Measurements from ENCODE around the gene ETNPPL.

ETNPPL gene

GRCh38 chr4:108794136-108794535 is 31.3 kb upstream of the ETNPPL start:
- CTCF ChIA-PET: interaction anchor here (1.1 to 1.9 kb wide), 2 partner anchors 9 to 26 kb away, joined by 3 to 4 read pairs; no protein-coding TSS in a partner anchor
- Histone ChIP-seq H3K27me3 (replicated peaks in 2 of 5; ENCODE audit: control insufficient read depth in 4 of 5, insufficient read depth in 5 of 5, low read length in 4 of 5) (peaks cover 0 to 8% (median 3%) of the 10 kb centered on the region in 5 experiments), H3K27ac (ENCODE audit: insufficient read depth in 1 of 2, low read depth in 1 of 2, low read length in 2 of 2, poor library complexity in 1 of 2, severe bottlenecking in 2 of 2) (no peak overlapping the region), H3K4me3 (ENCODE audit: control insufficient read depth in 1 of 7, extremely low read depth in 1 of 7, insufficient read depth in 4 of 7, low read depth in 2 of 7, low read length in 6 of 7) (no peak overlapping the region), H3K4me1 (ENCODE audit: control extremely low read depth in 1 of 4, control insufficient read depth in 4 of 4, insufficient read depth in 4 of 4, low read length in 3 of 4) (no peaks in the 10 kb centered on the region), H3K9me3 (ENCODE audit: control extremely low read depth in 1 of 5, control insufficient read depth in 4 of 5, insufficient read depth in 2 of 5, low read depth in 1 of 5, low read length in 4 of 5) (no peaks in the 10 kb centered on the region), H3K36me3 (ENCODE audit: control insufficient read depth in 4 of 4, insufficient read depth in 4 of 4, low read length in 3 of 4) (no peaks in the 10 kb centered on the region)
- no CpG with 5 or more reads among the region's 1 CpG for WGBS (ENCODE audit: insufficient coverage)
- no peak for DNase-seq
- POLR2A ChIA-PET: no interaction called here

- no peaks in the 10 kb centered on the region for H3K9me3 ChIP-seq (ENCODE audit: control extremely low read depth in 1 of 5, control insufficient read depth in 4 of 5, insufficient read depth in 2 of 5, low read depth in 1 of 5, low read length in 4 of 5)
- H3K4me1 ChIP-seq (ENCODE audit: control extremely low read depth in 1 of 4, control insufficient read depth in 4 of 4, insufficient read depth in 4 of 4, low read length in 3 of 4): no peaks in the 10 kb centered on the region
- 100% methylated on average over 1 of the region's 1 CpG for WGBS (ENCODE audit: insufficient coverage)
- ChIA-PET POLR2A (no interaction called here), CTCF (interaction anchor here (1.9 kb wide), 1 partner anchor 8 kb away, joined by 4 read pairs; no protein-coding TSS in a partner anchor)
- peaks cover 0 to 8% (median 5%) of the 10 kb centered on the region in 5 experiments for H3K27me3 ChIP-seq (replicated peaks in 2 of 5; ENCODE audit: control insufficient read depth in 4 of 5, insufficient read depth in 5 of 5, low read length in 4 of 5)
- no peaks in the 10 kb centered on the region for H3K36me3 ChIP-seq (ENCODE audit: control insufficient read depth in 4 of 4, insufficient read depth in 4 of 4, low read length in 3 of 4)
- DNase-seq: no peak
- H3K27ac ChIP-seq (ENCODE audit: insufficient read depth in 1 of 2, low read depth in 1 of 2, low read length in 2 of 2, poor library complexity in 1 of 2, severe bottlenecking in 2 of 2): no peak overlapping the region
- H3K4me3 ChIP-seq (ENCODE audit: control insufficient read depth in 1 of 7, extremely low read depth in 1 of 7, insufficient read depth in 4 of 7, low read depth in 2 of 7, low read length in 6 of 7): no peak overlapping the region
Measured at GRCh38 chr4:108793415-108793814, 30.6 kb upstream of the ETNPPL start.

- DNase-seq: no peak
- H3K36me3 ChIP-seq (ENCODE audit: control insufficient read depth in 4 of 4, insufficient read depth in 4 of 4, low read length in 3 of 4): no peaks in the 10 kb centered on the region
- ChIA-PET POLR2A (no interaction called here), CTCF (interaction anchor here (1.0 kb wide), 1 partner anchor 9 kb away, joined by 3 read pairs; no protein-coding TSS in a partner anchor)
- H3K27ac ChIP-seq (ENCODE audit: insufficient read depth in 1 of 2, low read depth in 1 of 2, low read length in 2 of 2, poor library complexity in 1 of 2, severe bottlenecking in 2 of 2): no peak overlapping the region
- 99% methylated on average over 9 of the region's 9 CpGs for WGBS (ENCODE audit: insufficient coverage)
- peaks cover 0 to 16% (median 7%) of the 10 kb centered on the region in 5 experiments for H3K27me3 ChIP-seq (replicated peaks in 2 of 5; ENCODE audit: control insufficient read depth in 4 of 5, insufficient read depth in 5 of 5, low read length in 4 of 5)
- no peaks in the 10 kb centered on the region for H3K9me3 ChIP-seq (ENCODE audit: control extremely low read depth in 1 of 5, control insufficient read depth in 4 of 5, insufficient read depth in 2 of 5, low read depth in 1 of 5, low read length in 4 of 5)
- no peaks in the 10 kb centered on the region for H3K4me1 ChIP-seq (ENCODE audit: control extremely low read depth in 1 of 4, control insufficient read depth in 4 of 4, insufficient read depth in 4 of 4, low read length in 3 of 4)
- no peak overlapping the region for H3K4me3 ChIP-seq (ENCODE audit: control insufficient read depth in 1 of 7, extremely low read depth in 1 of 7, insufficient read depth in 4 of 7, low read depth in 2 of 7, low read length in 6 of 7)
Measured at GRCh38 chr4:108788731-108789130, 25.9 kb upstream of the ETNPPL start.

GRCh38 chr4:108787724-108788123 is 24.9 kb upstream of the ETNPPL start:
- ChIA-PET CTCF (interaction anchor here (1.1 kb wide), 1 partner anchor 728 kb away, joined by 4 read pairs; no protein-coding TSS in a partner anchor), POLR2A (no interaction called here)
- Histone ChIP-seq H3K27ac (ENCODE audit: insufficient read depth in 1 of 2, low read depth in 1 of 2, low read length in 2 of 2, poor library complexity in 1 of 2, severe bottlenecking in 2 of 2) (no peak overlapping the region), H3K36me3 (ENCODE audit: control insufficient read depth in 4 of 4, insufficient read depth in 4 of 4, low read length in 3 of 4) (no peaks in the 10 kb centered on the region), H3K27me3 (replicated peaks in 2 of 5; ENCODE audit: control insufficient read depth in 4 of 5, insufficient read depth in 5 of 5, low read length in 4 of 5) (peaks cover 0 to 16% (median 5%) of the 10 kb centered on the region in 5 experiments), H3K4me3 (ENCODE audit: control insufficient read depth in 1 of 7, extremely low read depth in 1 of 7, insufficient read depth in 4 of 7, low read depth in 2 of 7, low read length in 6 of 7) (no peak overlapping the region), H3K4me1 (ENCODE audit: control extremely low read depth in 1 of 4, control insufficient read depth in 4 of 4, insufficient read depth in 4 of 4, low read length in 3 of 4) (no peaks in the 10 kb centered on the region), H3K9me3 (ENCODE audit: control extremely low read depth in 1 of 5, control insufficient read depth in 4 of 5, insufficient read depth in 2 of 5, low read depth in 1 of 5, low read length in 4 of 5) (no peaks in the 10 kb centered on the region)
- DNase-seq: no peak
- WGBS (ENCODE audit: insufficient coverage): 94% methylated on average over 14 of the region's 16 CpGs

- no peak for DNase-seq
- no peaks in the 10 kb centered on the region for H3K4me1 ChIP-seq (ENCODE audit: control extremely low read depth in 1 of 4, control insufficient read depth in 4 of 4, insufficient read depth in 4 of 4, low read length in 3 of 4)
- no peaks in the 10 kb centered on the region for H3K9me3 ChIP-seq (ENCODE audit: control extremely low read depth in 1 of 5, control insufficient read depth in 4 of 5, insufficient read depth in 2 of 5, low read depth in 1 of 5, low read length in 4 of 5)
- H3K27ac ChIP-seq (ENCODE audit: insufficient read depth in 1 of 2, low read depth in 1 of 2, low read length in 2 of 2, poor library complexity in 1 of 2, severe bottlenecking in 2 of 2): no peak overlapping the region
- ChIA-PET POLR2A (no interaction called here), CTCF (interaction anchor here (1.1 kb wide), 1 partner anchor 727 kb away, joined by 4 read pairs; no protein-coding TSS in a partner anchor)
- 95% methylated on average over 14 of the region's 14 CpGs for WGBS (ENCODE audit: insufficient coverage)
- H3K27me3 ChIP-seq (replicated peaks in 2 of 5; ENCODE audit: control insufficient read depth in 4 of 5, insufficient read depth in 5 of 5, low read length in 4 of 5): peaks cover 0 to 16% (median 5%) of the 10 kb centered on the region in 5 experiments
- H3K4me3 ChIP-seq (ENCODE audit: control insufficient read depth in 1 of 7, extremely low read depth in 1 of 7, insufficient read depth in 4 of 7, low read depth in 2 of 7, low read length in 6 of 7): no peak overlapping the region
- no peaks in the 10 kb centered on the region for H3K36me3 ChIP-seq (ENCODE audit: control insufficient read depth in 4 of 4, insufficient read depth in 4 of 4, low read length in 3 of 4)
Measured at GRCh38 chr4:108787106-108787505, 24.3 kb upstream of the ETNPPL start.

- ChIA-PET CTCF (interaction anchor here (1.1 kb wide), 1 partner anchor 726 kb away, joined by 4 read pairs; no protein-coding TSS in a partner anchor), POLR2A (no interaction called here)
- no peaks in the 10 kb centered on the region for H3K4me1 ChIP-seq (ENCODE audit: control extremely low read depth in 1 of 4, control insufficient read depth in 4 of 4, insufficient read depth in 4 of 4, low read length in 3 of 4)
- no peaks in the 10 kb centered on the region for H3K36me3 ChIP-seq (ENCODE audit: control insufficient read depth in 4 of 4, insufficient read depth in 4 of 4, low read length in 3 of 4)
- no peak overlapping the region for H3K4me3 ChIP-seq (ENCODE audit: control insufficient read depth in 1 of 7, extremely low read depth in 1 of 7, insufficient read depth in 4 of 7, low read depth in 2 of 7, low read length in 6 of 7)
- no peak overlapping the region for H3K27ac ChIP-seq (ENCODE audit: insufficient read depth in 1 of 2, low read depth in 1 of 2, low read length in 2 of 2, poor library complexity in 1 of 2, severe bottlenecking in 2 of 2)
- no peaks in the 10 kb centered on the region for H3K9me3 ChIP-seq (ENCODE audit: control extremely low read depth in 1 of 5, control insufficient read depth in 4 of 5, insufficient read depth in 2 of 5, low read depth in 1 of 5, low read length in 4 of 5)
- 88% methylated on average over 8 of the region's 8 CpGs for WGBS (ENCODE audit: insufficient coverage)
- DNase-seq: no peak
- H3K27me3 ChIP-seq (replicated peaks in 2 of 5; ENCODE audit: control insufficient read depth in 4 of 5, insufficient read depth in 5 of 5, low read length in 4 of 5): peaks cover 0 to 16% (median 5%) of the 10 kb centered on the region in 5 experiments
Measured at GRCh38 chr4:108786351-108786750, 23.5 kb upstream of the ETNPPL start.

- ChIA-PET CTCF (interaction anchor here (0.6 to 1.4 kb wide), 5 partner anchors 10 to 632 kb away, joined by 3 to 7 read pairs (median 3); no protein-coding TSS in a partner anchor), POLR2A (no interaction called here)
- no peak overlapping the region for H3K4me3 ChIP-seq (ENCODE audit: control insufficient read depth in 1 of 7, extremely low read depth in 1 of 7, insufficient read depth in 4 of 7, low read depth in 2 of 7, low read length in 6 of 7)
- no peaks in the 10 kb centered on the region for H3K9me3 ChIP-seq (ENCODE audit: control extremely low read depth in 1 of 5, control insufficient read depth in 4 of 5, insufficient read depth in 2 of 5, low read depth in 1 of 5, low read length in 4 of 5)
- H3K36me3 ChIP-seq (ENCODE audit: control insufficient read depth in 4 of 4, insufficient read depth in 4 of 4, low read length in 3 of 4): no peaks in the 10 kb centered on the region
- DNase-seq: peak; percentile 35 to 54 (median 38)
- H3K27me3 ChIP-seq (replicated peaks in 2 of 5; ENCODE audit: control insufficient read depth in 4 of 5, insufficient read depth in 5 of 5, low read length in 4 of 5): peaks cover 0 to 33% (median 9%) of the 10 kb centered on the region in 5 experiments
- H3K27ac ChIP-seq (ENCODE audit: insufficient read depth in 1 of 2, low read depth in 1 of 2, low read length in 2 of 2, poor library complexity in 1 of 2, severe bottlenecking in 2 of 2): no peak overlapping the region
- no peaks in the 10 kb centered on the region for H3K4me1 ChIP-seq (ENCODE audit: control extremely low read depth in 1 of 4, control insufficient read depth in 4 of 4, insufficient read depth in 4 of 4, low read length in 3 of 4)
- no CpG with 5 or more reads among the region's 3 CpGs for WGBS (ENCODE audit: insufficient coverage)
Measured at GRCh38 chr4:108783665-108784463, 21.0 kb upstream of the ETNPPL start.

All from common myeloid progenitor, CD34-positive (primary cell).